GM12801 (cell line): Measurements from ENCODE around the gene LSG1.

Experiments used
- TF ChIP-seq, protein P1 (sequence below): IDR thresholded peaks from one replicate; pipeline ENCODE4 v1.5.1; 2011; ENCODE audit warnings: control low read depth; ENCODE audit not compliant: insufficient read length; ENCODE audit errors: extremely low read depth

The LSG1 gene

DNA sequence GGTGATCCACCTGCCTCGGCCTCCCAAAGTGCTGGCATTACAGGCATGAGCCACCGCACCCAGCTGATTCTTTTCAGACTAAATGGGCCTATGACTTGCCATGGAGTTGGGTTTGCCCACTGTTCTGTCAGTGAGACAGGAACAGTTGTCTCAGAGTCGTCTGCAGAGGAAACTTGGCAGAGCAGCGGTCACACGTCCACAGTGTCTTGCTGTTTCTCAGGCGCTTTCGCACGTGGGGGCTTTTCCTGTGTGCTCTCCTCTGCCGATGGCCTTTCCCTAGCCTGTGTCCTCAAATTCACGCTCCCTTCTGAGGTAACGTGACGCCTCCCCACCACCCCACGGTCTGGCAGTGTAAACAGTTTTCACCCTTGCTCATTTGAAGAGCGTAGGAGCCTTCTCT lies 50.0 kb downstream of the LSG1 start:
- TF ChIP-seq, protein P1, sequence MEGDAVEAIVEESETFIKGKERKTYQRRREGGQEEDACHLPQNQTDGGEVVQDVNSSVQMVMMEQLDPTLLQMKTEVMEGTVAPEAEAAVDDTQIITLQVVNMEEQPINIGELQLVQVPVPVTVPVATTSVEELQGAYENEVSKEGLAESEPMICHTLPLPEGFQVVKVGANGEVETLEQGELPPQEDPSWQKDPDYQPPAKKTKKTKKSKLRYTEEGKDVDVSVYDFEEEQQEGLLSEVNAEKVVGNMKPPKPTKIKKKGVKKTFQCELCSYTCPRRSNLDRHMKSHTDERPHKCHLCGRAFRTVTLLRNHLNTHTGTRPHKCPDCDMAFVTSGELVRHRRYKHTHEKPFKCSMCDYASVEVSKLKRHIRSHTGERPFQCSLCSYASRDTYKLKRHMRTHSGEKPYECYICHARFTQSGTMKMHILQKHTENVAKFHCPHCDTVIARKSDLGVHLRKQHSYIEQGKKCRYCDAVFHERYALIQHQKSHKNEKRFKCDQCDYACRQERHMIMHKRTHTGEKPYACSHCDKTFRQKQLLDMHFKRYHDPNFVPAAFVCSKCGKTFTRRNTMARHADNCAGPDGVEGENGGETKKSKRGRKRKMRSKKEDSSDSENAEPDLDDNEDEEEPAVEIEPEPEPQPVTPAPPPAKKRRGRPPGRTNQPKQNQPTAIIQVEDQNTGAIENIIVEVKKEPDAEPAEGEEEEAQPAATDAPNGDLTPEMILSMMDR, result no peak

DNA sequence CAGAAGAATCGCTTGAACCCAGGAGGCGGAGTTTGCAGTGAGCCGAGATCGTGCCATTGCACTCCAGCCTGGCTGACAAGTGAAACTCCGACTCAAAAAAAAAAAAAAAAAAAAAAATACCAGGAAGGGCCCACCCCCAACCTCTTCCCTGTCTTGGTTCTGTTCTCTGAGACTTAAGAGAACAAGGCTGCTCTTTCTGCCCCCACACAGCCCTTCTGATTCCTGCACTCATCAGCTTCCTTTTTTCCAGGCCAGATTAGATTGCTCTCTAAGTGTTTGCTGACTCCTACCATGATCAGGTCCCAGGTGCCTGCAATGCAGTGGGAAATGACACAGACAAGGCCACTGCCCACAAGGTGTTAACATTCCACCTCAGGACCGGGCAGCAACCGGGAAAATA lies 51.8 kb downstream of the LSG1 start:
- TF ChIP-seq, protein P1, result no peak

DNA sequence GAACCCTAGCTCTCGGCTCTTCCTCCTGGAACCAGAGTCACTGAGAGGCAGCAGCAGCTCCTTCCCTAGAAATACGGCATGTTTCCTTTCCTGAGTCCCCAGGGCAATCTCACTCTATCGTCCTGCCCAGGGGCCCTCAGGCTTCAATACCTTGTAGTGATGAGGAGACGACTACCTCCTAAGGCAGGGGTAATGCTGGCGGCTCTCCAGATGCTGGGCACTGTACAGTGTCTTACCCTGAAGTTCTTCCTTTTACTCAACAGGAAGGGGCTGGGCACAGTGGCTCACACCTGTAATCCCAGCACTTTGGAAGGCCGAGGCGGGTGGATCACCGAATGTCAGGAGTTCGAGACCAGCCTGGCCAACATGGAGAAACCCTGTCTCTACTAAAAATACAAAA lies 52.2 kb downstream of the LSG1 start:
- TF ChIP-seq, protein P1, result no peak

DNA sequence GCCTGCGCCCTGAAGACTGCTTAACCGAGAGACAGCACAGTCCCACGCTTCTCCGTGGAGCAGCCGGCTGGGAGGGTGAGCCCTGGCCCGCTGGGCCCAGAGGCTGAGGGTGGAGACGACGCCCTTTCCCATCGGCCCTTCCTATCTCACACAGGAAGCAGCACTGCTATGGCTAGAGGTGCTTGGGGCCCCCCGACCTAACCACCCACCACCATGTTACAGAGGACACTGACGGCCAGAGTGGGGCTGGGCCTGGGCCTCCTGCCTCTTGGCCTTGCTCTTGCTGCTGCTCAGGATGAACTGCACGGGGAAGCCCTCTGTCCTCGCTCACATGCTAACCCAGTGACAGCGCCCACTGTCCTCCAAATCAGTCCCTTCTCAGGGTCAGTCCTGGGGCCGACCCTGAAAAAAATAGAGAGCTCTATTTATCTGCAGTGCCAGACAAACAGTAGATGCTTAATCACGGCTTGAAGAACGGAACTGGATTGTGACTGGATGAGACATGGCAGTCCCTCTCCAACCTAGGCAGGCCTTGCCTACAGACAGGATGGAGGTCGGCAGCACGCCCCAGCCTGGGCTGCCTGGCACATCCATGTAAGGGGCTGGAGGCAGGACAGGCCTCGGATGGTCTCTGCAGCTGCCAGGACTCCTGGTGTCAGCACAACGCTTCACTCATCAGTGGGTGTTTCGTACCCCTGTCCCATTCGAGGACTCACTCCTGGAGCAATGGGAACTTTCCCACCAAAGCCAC lies 53.0 kb downstream of the LSG1 start:
- TF ChIP-seq, protein P1, result no peak

DNA sequence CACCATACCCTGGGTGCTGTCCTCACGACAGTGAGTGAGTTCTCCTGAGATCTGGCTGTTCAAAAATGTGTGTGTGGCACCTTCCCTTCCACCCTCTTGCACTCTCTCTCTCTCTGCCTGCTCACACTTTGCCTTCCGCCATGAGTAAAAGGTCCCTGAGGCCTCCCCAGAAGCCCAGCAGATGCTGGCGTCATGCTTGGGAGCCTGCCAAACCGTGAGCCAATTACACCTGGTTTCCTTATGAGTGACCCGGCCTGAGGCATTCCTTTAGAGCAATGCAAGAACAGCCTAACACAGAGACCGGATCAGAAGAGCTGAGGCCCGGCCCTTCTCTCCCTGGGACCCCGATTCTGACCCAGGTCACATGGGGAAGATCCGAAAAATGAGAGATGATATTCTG lies 54.2 kb downstream of the LSG1 start:
- TF ChIP-seq, protein P1, result no peak

DNA sequence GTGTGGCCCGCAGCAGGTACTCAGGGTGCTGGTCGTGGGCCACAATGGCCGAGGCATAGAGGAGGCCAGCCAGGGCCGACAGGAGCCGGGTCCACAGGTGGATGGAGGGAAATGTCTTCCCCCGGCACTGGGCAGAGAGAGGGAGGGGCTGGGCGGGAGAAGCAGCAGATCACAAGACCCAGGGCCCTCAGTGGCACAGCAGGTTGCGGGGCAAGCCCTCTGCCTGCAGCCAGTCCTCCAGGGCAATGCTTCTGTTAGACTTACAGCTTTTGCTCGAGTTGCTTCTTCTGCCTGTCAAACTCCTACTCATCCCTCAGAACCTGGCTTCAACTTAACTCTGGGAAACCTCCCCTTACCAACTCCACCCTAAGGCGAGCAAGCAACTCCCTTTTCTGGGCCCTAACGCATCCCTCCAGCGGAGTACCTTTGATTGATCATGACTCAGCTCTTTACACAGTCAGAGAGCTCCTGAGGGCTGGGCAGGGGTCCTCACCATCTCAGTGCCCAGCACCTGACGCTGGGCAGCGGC lies 54.8 kb downstream of the LSG1 start:
- TF ChIP-seq, protein P1, result no peak

DNA sequence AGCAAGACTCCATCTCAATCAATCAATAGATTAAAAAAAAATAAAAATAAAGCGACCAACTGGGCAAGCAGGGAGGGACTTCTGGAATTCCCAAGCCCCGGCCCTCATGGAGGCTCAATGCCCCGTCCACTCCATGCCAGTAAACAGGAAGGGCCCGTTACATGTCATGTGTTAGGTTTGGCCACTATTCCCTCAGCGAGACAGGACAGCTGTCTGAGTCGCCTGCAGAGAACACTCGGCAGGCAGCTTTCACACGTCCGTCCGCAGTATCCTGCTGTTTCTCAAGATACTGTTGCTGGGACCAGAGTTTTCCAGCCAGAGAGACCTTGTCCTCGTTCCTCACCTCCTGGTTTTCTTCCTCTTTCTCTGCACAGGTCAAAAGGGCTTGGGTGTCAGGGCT lies 56.8 kb downstream of the LSG1 start:
- TF ChIP-seq, protein P1, result no peak
